CD4-positive, alpha-beta T cell (primary cell): ENCODE results near the gene SCAF11. TPM values are rescaled to one million over a fixed set of nuclear protein-coding genes. Genes with fewer than 3 reads are reported as not detected.

Experiments
- ATAC-seq: fragments of 200-7000 bp; cut with Tn5 transposase; one replicate; pipeline ENCODE4 v1.10.0; 2022; ENCODE audit warnings: mild to moderate bottlenecking; ENCODE audit not compliant: poor library complexity
- CTCF ChIA-PET: fragments of 350-600 bp; sonication (Branson Sonifier 250); formaldehyde crosslinking; loops from one replicate; lab custom pipeline; 2021; ENCODE audit warnings: antibody characterized with exemption, inconsistent platforms; lab: Charles Lee
- POLR2A ChIA-PET: fragments of 350-600 bp; sonication (Branson Sonifier 250); formaldehyde crosslinking; loops from one replicate; lab custom pipeline; 2021; ENCODE audit warnings: antibody characterized with exemption, inconsistent platforms; lab: Charles Lee
- DNase-seq, 14 experiments: peaks; one replicate each; pipeline ENCODE4 v3.0.0-alpha.2; 2013 to 2020; ENCODE audit warnings: mixed read lengths in 2 of 14
- H3K27ac ChIP-seq, 2 donors: one replicate each; pipeline versions ENCODE4 v1.5.1 to v1.7.0; 2013; ENCODE audit warnings: low read length in 2 of 2, low read depth in 1 of 2, mild to moderate bottlenecking in 1 of 2
- H3K27me3 ChIP-seq, 2 experiments: 1 replicate in 1 of 2; 2 replicates in 1 of 2; pipeline versions ENCODE4 v1.6.1 to v1.7.0; 2013; ENCODE audit warnings: low read length in 2 of 2, control low read depth in 1 of 2, mild to moderate bottlenecking in 1 of 2, moderate library complexity in 1 of 2; ENCODE audit not compliant: insufficient read depth in 2 of 2, control insufficient read depth in 1 of 2
- H3K36me3 ChIP-seq: one replicate; pipeline ENCODE4 v1.6.1; 2013; ENCODE audit warnings: low read length, control low read depth; ENCODE audit not compliant: insufficient read depth
- H3K4me1 ChIP-seq: one replicate; pipeline ENCODE4 v1.6.1; 2013; ENCODE audit warnings: low read length, control low read depth; ENCODE audit not compliant: insufficient read depth
- H3K4me3 ChIP-seq: one replicate; pipeline ENCODE4 v1.5.1; 2013; ENCODE audit warnings: mild to moderate bottlenecking, low read length, moderate library complexity
- H3K9me3 ChIP-seq, 2 experiments: 1 replicate in 1 of 2; 2 replicates in 1 of 2; pipeline versions ENCODE4 v1.6.1 to v1.7.0; 2013; ENCODE audit warnings: low read length in 2 of 2, mild to moderate bottlenecking in 2 of 2, control low read depth in 1 of 2, moderate library complexity in 1 of 2; ENCODE audit not compliant: control insufficient read depth in 1 of 2, insufficient read depth in 1 of 2
- H3K27ac Mint-ChIP-seq: one replicate; pipeline ENCODE4 v1.8.0; 2020; ENCODE audit warnings: mixed read lengths
- H3K27me3 Mint-ChIP-seq: one replicate; pipeline ENCODE4 v1.8.0; 2021; ENCODE audit warnings: mixed read lengths
- H3K36me3 Mint-ChIP-seq: one replicate; pipeline ENCODE4 v1.8.0; 2021; ENCODE audit warnings: low read depth, mixed read lengths
- H3K4me1 Mint-ChIP-seq: one replicate; pipeline ENCODE4 v1.8.0; 2021; ENCODE audit warnings: low read depth, mixed read lengths
- H3K4me3 Mint-ChIP-seq: one replicate; pipeline ENCODE4 v1.8.0; 2020; ENCODE audit warnings: mild to moderate bottlenecking, mixed read lengths
- H3K9me3 Mint-ChIP-seq: one replicate; pipeline ENCODE4 v1.8.0; 2020; ENCODE audit warnings: mixed read lengths
- CTCF ChIP-seq: fragments of 200-600 bp; IDR thresholded peaks from one replicate; pipeline ENCODE4 v1.8.0; 2022; ENCODE audit warnings: antibody characterized with exemption, mild to moderate bottlenecking
- intact Hi-C, 2 experiments: fragments of 100-400 bp; cut with DNase I in 1 of 2; cut with micrococcal nuclease in 1 of 2; formaldehyde crosslinking; loops; one replicate each; pipeline versions ENCODE4 v1.15.1 to v1.9.0; 2023 to 2025; cut with DNase I, micrococcal nuclease
- total RNA-seq, 174 experiments: library from RNA in 2 of 174; stranded (reverse) in 2 of 174; gene quantifications; one replicate each; pipeline ENCODE4 v1.2.3 and lab custom pipeline; 2021 to 2026

SCAF11 gene
- total RNA-seq, 2 experiments from 2014 or later: 205 to 213 TPM

GRCh38 chr12:45895961-45896360 lies 94.4 kb downstream of the SCAF11 start:
- Mint-ChIP-seq H3K27me3 (no peaks in the 10 kb centered on the region), H3K36me3 (peaks cover 77% of the 10 kb centered on the region), H3K4me1 (peaks cover 35% of the 10 kb centered on the region), H3K27ac (no peak overlapping the region), H3K9me3 (no peaks in the 10 kb centered on the region), H3K4me3 (no peak overlapping the region)
- POLR2A ChIA-PET: no interaction called here
- ATAC-seq (no peak), DNase-seq (no peak)
- Histone ChIP-seq H3K4me1 (peaks cover 5% of the 10 kb centered on the region), H3K9me3 (no peaks in the 10 kb centered on the region), H3K4me3 (no peak overlapping the region), H3K27me3 (no peaks in the 10 kb centered on the region), H3K36me3 (peaks cover 58% of the 10 kb centered on the region), H3K27ac (no peak overlapping the region)
- intact Hi-C loops: no loop called here
- no peak for TF ChIP-seq CTCF
- CTCF ChIA-PET: no interaction called here

GRCh38 chr12:45893240-45893639 lies 97.1 kb downstream of the SCAF11 start:
- Histone ChIP-seq H3K27ac (no peak overlapping the region), H3K9me3 (no peaks in the 10 kb centered on the region), H3K27me3 (no peaks in the 10 kb centered on the region), H3K36me3 (peaks cover 61% of the 10 kb centered on the region), H3K4me1 (peaks cover 5% of the 10 kb centered on the region), H3K4me3 (no peak overlapping the region)
- TF ChIP-seq CTCF: no peak
- Mint-ChIP-seq H3K27ac (no peak overlapping the region), H3K36me3 (peaks cover 67% of the 10 kb centered on the region), H3K4me3 (no peak overlapping the region), H3K4me1 (peaks cover 44% of the 10 kb centered on the region), H3K27me3 (no peaks in the 10 kb centered on the region), H3K9me3 (no peaks in the 10 kb centered on the region)
- DNase-seq (no peak), ATAC-seq (no peak)
- POLR2A ChIA-PET: interaction anchor here (0.6 to 0.7 kb wide), 2 partner anchors 165 to 311 kb away, joined by 3 read pairs; no protein-coding TSS in a partner anchor
- intact Hi-C loops: no loop called here
- CTCF ChIA-PET: interaction anchor here (1.3 kb wide), 1 partner anchor 11 kb away, joined by 3 read pairs; no protein-coding TSS in a partner anchor

GRCh38 chr12:45890276-45890675 lies 100.1 kb downstream of the SCAF11 start:
- ATAC-seq (no peak), DNase-seq (no peak)
- H3K27me3 Mint-ChIP-seq: no peaks in the 10 kb centered on the region
- peaks cover 43% of the 10 kb centered on the region for H3K4me1 Mint-ChIP-seq
- peaks cover 61% of the 10 kb centered on the region for H3K36me3 Mint-ChIP-seq
- H3K27ac ChIP-seq: no peak overlapping the region
- H3K4me1 ChIP-seq: peaks cover 5% of the 10 kb centered on the region
- H3K4me3 ChIP-seq: no peak overlapping the region
- ChIA-PET POLR2A (no interaction called here), CTCF (no interaction called here)
- no peak overlapping the region for H3K27ac Mint-ChIP-seq
- intact Hi-C loops: no loop called here
- H3K4me3 Mint-ChIP-seq: no peak overlapping the region
- no peaks in the 10 kb centered on the region for H3K27me3 ChIP-seq
- no peak for TF ChIP-seq CTCF
- H3K9me3 ChIP-seq: peaks cover 0 to under 1% of the 10 kb centered on the region in 2 experiments
- H3K36me3 ChIP-seq: peaks cover 49% of the 10 kb centered on the region
- no peaks in the 10 kb centered on the region for H3K9me3 Mint-ChIP-seq
